Mesenchymal stem cell (in vitro differentiated cells and primary cell): ENCODE results near the gene CDC42EP3.

Source experiments
- DNase-seq: peaks from one replicate; pipeline ENCODE4 v3.0.0-alpha.2; 2013
- H2AFZ ChIP-seq: one replicate; pipeline ENCODE4 v1.6.1; 2013; ENCODE audit warnings: low read depth, mild to moderate bottlenecking, control low read depth, inconsistent platforms, low read length, moderate library complexity
- H2AK5ac ChIP-seq: 2 replicates; pipeline ENCODE4 v1.6.1; 2013; ENCODE audit warnings: low read length, moderate library complexity, mild to moderate bottlenecking, inconsistent platforms; ENCODE audit not compliant: severe bottlenecking
- H2BK120ac ChIP-seq: one replicate; pipeline ENCODE4 v1.6.1; 2013; ENCODE audit warnings: low read depth, mild to moderate bottlenecking, inconsistent platforms, low read length, moderate library complexity
- H2BK12ac ChIP-seq, 2 experiments: one replicate each; pipeline ENCODE4 v1.6.1; 2013; ENCODE audit warnings: inconsistent platforms in 2 of 2, low read length in 2 of 2, mild to moderate bottlenecking in 2 of 2, moderate library complexity in 2 of 2, control low read depth in 1 of 2
- H2BK15ac ChIP-seq: one replicate; pipeline ENCODE4 v1.6.1; 2013; ENCODE audit warnings: mild to moderate bottlenecking, low read depth, inconsistent platforms; ENCODE audit not compliant: poor library complexity, severe bottlenecking
- H2BK5ac ChIP-seq: 2 replicates; pipeline ENCODE4 v1.6.1; 2013; ENCODE audit warnings: low read depth, mild to moderate bottlenecking, low read length, control low read depth, inconsistent platforms; ENCODE audit not compliant: poor library complexity, severe bottlenecking
- H3K14ac ChIP-seq, 2 experiments: one replicate each; pipeline ENCODE4 v1.6.1; 2013; ENCODE audit warnings: inconsistent platforms in 2 of 2, low read length in 2 of 2, control low read depth in 1 of 2, mild to moderate bottlenecking in 1 of 2, moderate library complexity in 1 of 2
- H3K18ac ChIP-seq, 2 experiments: one replicate each; pipeline ENCODE4 v1.6.1; 2013; ENCODE audit warnings: inconsistent platforms in 2 of 2, low read length in 2 of 2, control low read depth in 1 of 2, low read depth in 1 of 2, mild to moderate bottlenecking in 1 of 2
- H3K23ac ChIP-seq, 2 experiments: one replicate each; pipeline ENCODE4 v1.6.1; 2013; ENCODE audit warnings: inconsistent platforms in 2 of 2, low read length in 2 of 2, mild to moderate bottlenecking in 2 of 2, moderate library complexity in 2 of 2, control low read depth in 1 of 2
- H3K27ac ChIP-seq: 2 replicates; pipeline ENCODE4 v1.5.1; 2013; ENCODE audit warnings: mild to moderate bottlenecking, moderate library complexity, low read length, control low read depth, inconsistent platforms; ENCODE audit not compliant: poor library complexity, severe bottlenecking
- H3K27me3 ChIP-seq, 2 experiments: 2 replicates each; pipeline versions ENCODE4 v1.6.1 to v1.7.0; 2013; ENCODE audit warnings: low read length in 2 of 2, mild to moderate bottlenecking in 2 of 2, moderate library complexity in 2 of 2, control low read depth in 1 of 2, inconsistent platforms in 1 of 2; ENCODE audit not compliant: control insufficient read depth in 1 of 2, insufficient read depth in 1 of 2
- H3K36me3 ChIP-seq, 2 experiments: 2 replicates each; pipeline versions ENCODE4 v1.6.1 to v1.7.0; 2013; ENCODE audit warnings: low read length in 2 of 2, control low read depth in 1 of 2, inconsistent platforms in 1 of 2, low read depth in 1 of 2, mild to moderate bottlenecking in 1 of 2; ENCODE audit not compliant: insufficient read depth in 2 of 2, control insufficient read depth in 1 of 2
- H3K4ac ChIP-seq, 2 experiments: one replicate each; pipeline ENCODE4 v1.6.1; 2013; ENCODE audit warnings: inconsistent platforms in 2 of 2, low read length in 2 of 2, mild to moderate bottlenecking in 2 of 2, moderate library complexity in 2 of 2, control low read depth in 1 of 2, low read depth in 1 of 2
- H3K4me1 ChIP-seq: 2 replicates; pipeline ENCODE4 v1.6.1; 2013; ENCODE audit warnings: low read depth, low read length, control low read depth; ENCODE audit not compliant: control insufficient read depth, insufficient read depth
- H3K4me2 ChIP-seq: 2 replicates; pipeline ENCODE4 v1.6.1; 2013; ENCODE audit warnings: low read length, mild to moderate bottlenecking, inconsistent platforms; ENCODE audit not compliant: poor library complexity, severe bottlenecking
- H3K4me3 ChIP-seq, 2 experiments: 2 replicates each; pipeline versions ENCODE4 v1.5.1 to v1.7.0; 2013; ENCODE audit warnings: low read length in 2 of 2, mild to moderate bottlenecking in 2 of 2, control low read depth in 1 of 2, low read depth in 1 of 2; ENCODE audit not compliant: insufficient read depth in 1 of 2
- H3K79me1 ChIP-seq: replicated peaks from 2 replicates; pipeline ENCODE4 v1.6.1; 2013; ENCODE audit warnings: mild to moderate bottlenecking, control low read depth, low read length, inconsistent platforms; ENCODE audit not compliant: poor library complexity, severe bottlenecking
- H3K9ac ChIP-seq: 2 replicates; pipeline ENCODE4 v1.7.0; 2013; ENCODE audit warnings: mild to moderate bottlenecking, low read length, moderate library complexity
- H3K9me3 ChIP-seq: 2 replicates; pipeline ENCODE4 v1.7.0; 2013; ENCODE audit warnings: mild to moderate bottlenecking, low read length; ENCODE audit not compliant: control insufficient read depth
- H4K8ac ChIP-seq: one replicate; pipeline ENCODE4 v1.6.1; 2013; ENCODE audit warnings: inconsistent platforms, mild to moderate bottlenecking, low read length, moderate library complexity
- H4K91ac ChIP-seq: one replicate; pipeline ENCODE4 v1.6.1; 2013; ENCODE audit warnings: mild to moderate bottlenecking, low read length, inconsistent platforms
- WGBS: methylation state at CpG from one replicate; pipeline ENCODE4 v1.1.7; 2013; ENCODE audit warnings: mixed read lengths; 5-methylcytosine and 5-hydroxymethylcytosine counted together

The CDC42EP3 gene

GRCh38 chr2:37593694-37594093, 77.7 kb downstream of the CDC42EP3 start:
- Histone ChIP-seq H3K9me3 (peaks cover 15% of the 10 kb centered on the region), H4K8ac (no peak overlapping the region), H2AK5ac (no peak overlapping the region), H2BK120ac (no peak overlapping the region), H3K14ac (no peak overlapping the region), H3K27me3 (no peaks in the 10 kb centered on the region), H3K9ac (no peak overlapping the region), H3K18ac (no peak overlapping the region), H3K4me3 (no peak overlapping the region), H2BK15ac (no peak overlapping the region), H3K79me1 (no peaks in the 10 kb centered on the region), H4K91ac (no peak overlapping the region), H2BK12ac (no peak overlapping the region), H3K4me2 (no peak overlapping the region), H3K4me1 (no peaks in the 10 kb centered on the region), H3K36me3 (no peaks in the 10 kb centered on the region), H2BK5ac (no peak overlapping the region), H3K27ac (no peak overlapping the region), H3K4ac (no peak overlapping the region), H2AFZ (no peak overlapping the region), H3K23ac (no peak overlapping the region)
- no CpG with 5 or more reads among the region's 3 CpGs for WGBS
- no peak for DNase-seq

DNA sequence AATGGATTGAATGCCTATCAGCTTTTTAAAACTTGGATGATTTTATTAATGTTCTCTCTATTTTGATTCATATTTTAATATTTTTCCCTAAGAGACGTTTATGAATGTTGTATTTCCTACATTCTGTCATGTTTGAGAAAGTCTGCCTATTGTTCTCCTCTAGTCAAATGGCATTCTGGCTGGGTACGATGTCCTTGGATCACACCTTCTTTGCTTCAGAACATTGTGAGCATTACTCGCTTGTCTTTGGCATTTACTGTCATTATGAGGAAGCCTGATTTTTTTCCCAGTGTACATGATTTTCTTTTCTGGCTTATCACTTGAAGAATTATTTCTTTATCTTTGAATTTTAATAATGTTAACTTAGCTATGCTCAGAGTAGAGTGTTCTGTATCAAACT, 78.4 kb downstream of the CDC42EP3 start:
- H3K4me3 ChIP-seq = no peak overlapping the region
- DNase-seq = no peak
- H3K18ac ChIP-seq = no peak overlapping the region
- no peak overlapping the region for H2BK5ac ChIP-seq
- no peak overlapping the region for H2AFZ ChIP-seq
- H3K4ac ChIP-seq = no peak overlapping the region
- H4K91ac ChIP-seq = no peak overlapping the region
- no peaks in the 10 kb centered on the region for H3K79me1 ChIP-seq
- no peaks in the 10 kb centered on the region for H3K27me3 ChIP-seq
- H2AK5ac ChIP-seq = no peak overlapping the region
- H3K23ac ChIP-seq = no peak overlapping the region
- H3K27ac ChIP-seq = no peak overlapping the region
- H3K4me2 ChIP-seq = no peak overlapping the region
- H2BK12ac ChIP-seq = no peak overlapping the region
- H2BK120ac ChIP-seq = no peak overlapping the region
- no peak overlapping the region for H3K14ac ChIP-seq
- peaks cover 15% of the 10 kb centered on the region for H3K9me3 ChIP-seq
- H2BK15ac ChIP-seq = no peak overlapping the region
- no peaks in the 10 kb centered on the region for H3K36me3 ChIP-seq
- H4K8ac ChIP-seq = no peak overlapping the region
- no peak overlapping the region for H3K9ac ChIP-seq
- H3K4me1 ChIP-seq = no peaks in the 10 kb centered on the region
- WGBS = 97% methylated on average over 3 of the region's 3 CpGs
